ENCODE results near the gene TPI1. TPM values are rescaled to one million over a fixed set of nuclear protein-coding genes. Genes with fewer than 3 reads are reported as not detected.

The TPI1 gene
- total RNA-seq (ENCODE audit: low replicate concordance), result 1,121 and 1,519 TPM in 2 replicates

GRCh38 chr12:6867413-6868210 lies at the start of gene TPI1:
TSS of gene TPI1 (plus strand) at chr12:6867531. CDS start at chr12:6867567, 36 bp downstream.

GRCh38 chr12:6821591-6822425 lies 45.5 kb upstream of the TPI1 start, which contains the start of gene GPR162:
TSS of gene GPR162 (plus strand) at chr12:6821821. CDS start at chr12:6823899, 2,078 bp downstream.

GRCh38 chr12:6827982-6828780 lies 39.1 kb upstream of the TPI1 start, which contains the start of gene P3H3:
TSS of gene P3H3 (plus strand) at chr12:6828407. CDS start at chr12:6828441, 34 bp downstream.

DNA sequence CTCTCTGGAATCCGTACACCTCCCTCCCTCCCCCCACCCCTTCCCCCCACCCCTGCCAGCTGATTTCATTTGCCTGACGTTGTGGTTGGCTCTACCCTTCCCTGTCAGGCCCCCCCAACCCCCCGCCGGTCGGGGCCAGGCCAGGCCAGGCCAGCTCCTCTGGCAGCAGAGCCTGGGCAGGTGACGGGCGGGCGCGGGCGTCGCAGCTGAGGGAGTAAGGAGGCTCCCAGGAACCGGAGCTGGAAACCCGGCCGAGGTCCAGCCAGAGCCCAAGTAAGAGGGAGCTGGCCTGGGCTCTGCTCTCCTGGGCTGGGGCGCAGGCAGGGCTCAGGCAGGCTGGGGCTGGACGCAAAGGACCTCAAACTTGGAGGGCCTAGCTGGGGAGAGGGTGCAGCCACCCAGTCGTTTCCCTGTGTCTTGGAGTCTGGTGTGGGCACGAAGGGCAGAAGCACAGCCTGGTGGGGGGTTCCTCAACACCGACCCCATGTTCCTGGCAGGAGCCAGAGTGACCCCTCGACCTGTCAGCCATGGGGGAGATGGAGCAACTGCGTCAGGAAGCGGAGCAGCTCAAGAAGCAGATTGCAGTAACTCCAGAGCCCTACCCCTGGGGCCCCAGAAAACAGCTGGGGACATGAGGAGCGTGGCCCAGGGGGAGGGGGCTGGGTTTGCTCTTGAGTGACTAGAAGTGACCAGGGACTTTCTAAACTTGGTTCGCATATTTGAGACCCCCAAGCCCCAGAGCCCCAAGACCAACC lies 26.4 kb upstream of the TPI1 start, which contains the start of gene GNB3:
Gene GNB3 (plus strand): TSS at position 165 of the 755 bp plus-strand sequence. CDS start 363 bp downstream, at position 528.

GRCh38 chr12:6851153-6851920 lies 16.0 kb upstream of the TPI1 start, which contains the start of gene CDCA3:
TSS of gene CDCA3 (minus strand) at chr12:6851286. CDS start at chr12:6850952, 334 bp downstream.

GRCh38 chr12:6851921-6852650 lies 15.2 kb upstream of the TPI1 start, which contains the start of gene USP5:
TSS of gene USP5 (plus strand) at chr12:6852150. CDS start at chr12:6852180, 30 bp downstream.

DNA sequence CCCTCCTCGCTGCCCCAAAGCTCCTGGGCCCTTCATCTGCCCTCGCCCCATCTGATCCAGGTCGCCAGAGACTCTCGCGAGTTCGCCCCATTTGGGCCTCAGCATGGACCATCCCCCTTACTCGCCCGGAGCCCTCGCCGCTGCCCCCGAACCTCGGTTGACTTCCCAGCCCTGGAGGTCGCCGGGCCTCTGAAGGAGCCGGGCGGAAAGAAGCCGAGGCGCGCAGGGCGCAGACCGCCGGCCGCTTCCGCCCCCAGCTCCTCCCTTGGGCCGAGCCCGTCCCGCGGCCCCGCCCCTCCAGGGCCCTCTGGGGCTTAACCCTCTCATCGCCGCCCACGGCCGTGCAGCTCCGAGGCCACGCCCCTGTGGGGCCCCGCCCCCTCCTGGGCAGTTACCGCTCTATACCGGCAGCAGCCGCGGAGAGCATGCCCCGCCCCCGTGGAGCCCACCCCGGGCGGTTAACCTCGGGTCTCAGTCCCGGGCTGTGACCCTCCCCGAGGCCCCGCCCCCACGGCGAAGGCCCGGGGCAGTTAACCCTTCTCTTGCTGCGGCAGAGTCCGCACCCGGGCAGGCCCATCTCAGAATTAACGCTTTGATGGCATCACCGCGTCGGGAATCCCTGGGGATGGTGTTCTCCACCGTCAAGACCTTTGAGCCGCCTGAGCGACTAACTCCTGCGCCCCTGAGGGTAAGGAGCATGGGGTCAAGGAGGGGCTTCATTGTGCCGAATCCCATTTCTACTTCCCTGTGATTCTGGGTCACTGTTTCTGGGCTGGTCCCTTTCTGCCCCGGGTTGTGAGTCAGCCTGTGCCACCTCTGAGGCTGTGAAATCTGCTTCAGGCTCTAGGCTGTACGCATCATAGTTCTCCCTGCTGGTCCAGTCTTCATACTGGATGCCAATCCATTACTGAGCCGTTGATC lies 6.0 kb downstream of the TPI1 start, which contains the start of gene SPSB2:
Gene SPSB2 (minus strand): TSS at position 210 of the 921 bp plus-strand sequence. CDS start 402 bp downstream, outside the sequence.

DNA sequence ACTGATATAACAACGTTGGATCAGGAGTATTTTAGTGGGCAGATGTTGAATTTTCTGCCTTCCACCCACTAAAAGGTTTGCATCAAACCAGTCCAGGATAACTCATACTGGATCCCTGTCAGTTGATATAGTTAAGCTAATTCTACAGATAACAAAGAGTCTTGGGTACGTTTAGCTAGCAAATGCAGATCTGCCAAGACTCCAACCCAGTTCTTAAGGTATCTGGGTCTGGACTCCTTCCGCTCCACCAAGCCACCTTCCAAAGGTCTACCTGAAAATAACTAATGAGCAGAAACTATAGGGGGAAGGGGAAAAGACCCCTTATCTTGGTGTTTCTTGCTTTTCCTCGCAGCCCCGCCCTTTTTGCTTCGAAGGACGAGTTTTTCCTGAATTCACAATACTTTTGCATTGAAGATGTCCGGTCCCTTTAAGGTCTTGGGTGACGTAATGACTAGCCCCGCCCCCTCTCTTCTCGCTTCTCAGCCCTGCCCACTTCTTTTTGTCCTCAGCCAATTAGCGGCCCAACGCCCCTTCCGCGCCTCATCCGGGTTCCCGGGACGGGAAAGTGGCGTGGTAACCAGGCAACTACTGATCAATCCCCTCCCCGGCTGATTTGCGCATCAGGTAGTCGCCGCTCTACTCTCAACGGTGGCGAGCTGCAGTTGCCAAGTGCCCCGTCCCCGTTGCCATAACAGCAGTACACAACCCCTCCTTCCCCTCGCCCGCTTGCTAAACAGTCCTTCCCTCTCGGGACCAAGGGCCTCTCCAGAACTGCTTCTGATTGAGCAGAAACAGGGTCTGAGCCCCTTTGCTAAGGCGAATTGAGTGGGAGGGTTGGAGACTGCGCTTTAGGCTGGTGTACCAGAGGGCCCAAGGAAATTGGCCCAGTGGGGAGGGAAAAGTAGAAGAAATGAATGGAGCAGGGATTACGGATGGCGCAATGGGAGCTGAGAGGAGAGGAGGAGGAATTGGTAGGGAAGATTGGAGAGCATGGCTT lies 37.2 kb downstream of the TPI1 start, which contains the start of gene LRRC23:
Gene LRRC23 (plus strand): TSS at position 543 of the 997 bp plus-strand sequence. CDS start 812 bp downstream, outside the sequence.

GRCh38 chr12:6914246-6914946 lies 47.1 kb downstream of the TPI1 start, which contains the start of gene ENO2:
TSS of gene ENO2 (plus strand) at chr12:6914580. CDS start at chr12:6915833, 1,253 bp downstream.

Other genes starting within 250 kb of the TPI1 start
- gene LPAR5, start 231.6 kb upstream of the TPI1 start, total RNA-seq (ENCODE audit: low replicate concordance), result under 0.01 TPM in 1 of 2 replicates, not detected in the other
- 0.23 TPM in 1 of 2 replicates, not detected in the other for gene ACRBP, start 220.1 kb upstream of the TPI1 start, total RNA-seq (ENCODE audit: low replicate concordance)
- 22.7 and 27.0 TPM in 2 replicates for gene ING4, start 204.4 kb upstream of the TPI1 start, total RNA-seq (ENCODE audit: low replicate concordance)
- gene ZNF384, start 178.2 kb upstream of the TPI1 start, total RNA-seq (ENCODE audit: low replicate concordance), result 8.3 TPM in 2 replicates
- under 0.01 and 0.38 TPM in 2 replicates for gene PIANP, start 166.7 kb upstream of the TPI1 start, total RNA-seq (ENCODE audit: low replicate concordance)
- gene COPS7A, start 143.5 kb upstream of the TPI1 start, total RNA-seq (ENCODE audit: low replicate concordance), result 87.9 and 180 TPM in 2 replicates
- 66.7 and 158 TPM in 2 replicates for gene MLF2, start 114.4 kb upstream of the TPI1 start, total RNA-seq (ENCODE audit: low replicate concordance)
- 43.6 and 51.7 TPM in 2 replicates for gene PTMS, start 101.2 kb upstream of the TPI1 start, total RNA-seq (ENCODE audit: low replicate concordance)
- gene LAG3, start 95.0 kb upstream of the TPI1 start, total RNA-seq (ENCODE audit: low replicate concordance), result 0.15 TPM in 1 of 2 replicates, not detected in the other
- gene CD4, start 78.0 kb upstream of the TPI1 start, total RNA-seq (ENCODE audit: low replicate concordance), result 0.23 and 0.47 TPM in 2 replicates
- gene GPR162, start 45.7 kb upstream of the TPI1 start, total RNA-seq (ENCODE audit: low replicate concordance), result 1.3 and 4.3 TPM in 2 replicates
- 74.8 and 101 TPM in 2 replicates for gene P3H3, start 39.1 kb upstream of the TPI1 start, total RNA-seq (ENCODE audit: low replicate concordance)
- 1.7 and 1.8 TPM in 2 replicates for gene GNB3, start 26.6 kb upstream of the TPI1 start, total RNA-seq (ENCODE audit: low replicate concordance)
- gene CDCA3, start 16.2 kb upstream of the TPI1 start, total RNA-seq (ENCODE audit: low replicate concordance), result 0.59 and 4.4 TPM in 2 replicates
- gene USP5, start 15.4 kb upstream of the TPI1 start, total RNA-seq (ENCODE audit: low replicate concordance), result 82.5 and 88.9 TPM in 2 replicates
- 5.6 and 7.4 TPM in 2 replicates for gene SPSB2, start 5.8 kb downstream of the TPI1 start, total RNA-seq (ENCODE audit: low replicate concordance)
- gene LRRC23, start 37.3 kb downstream of the TPI1 start, total RNA-seq (ENCODE audit: low replicate concordance), result 10.6 and 15.7 TPM in 2 replicates
- 20.3 and 32.5 TPM in 2 replicates for gene ENO2, start 47.0 kb downstream of the TPI1 start, total RNA-seq (ENCODE audit: low replicate concordance)
- 4.0 and 6.4 TPM in 2 replicates for gene ATN1, start 60.4 kb downstream of the TPI1 start, total RNA-seq (ENCODE audit: low replicate concordance)
- not detected in 2 replicates for gene RNU7-1, start 76.3 kb downstream of the TPI1 start, total RNA-seq (ENCODE audit: low replicate concordance)
- 173 and 204 TPM in 2 replicates for gene C12orf57, start 76.5 kb downstream of the TPI1 start, total RNA-seq (ENCODE audit: low replicate concordance)
- 0.08 TPM in 1 of 2 replicates, not detected in the other for gene PTPN6, start 83.8 kb downstream of the TPI1 start, total RNA-seq (ENCODE audit: low replicate concordance)
- 101 and 164 TPM in 2 replicates for gene PHB2, start 103.1 kb downstream of the TPI1 start, total RNA-seq (ENCODE audit: low replicate concordance)
- 28.3 and 31.1 TPM in 2 replicates for gene EMG1, start 103.4 kb downstream of the TPI1 start, total RNA-seq (ENCODE audit: low replicate concordance)
- gene LPCAT3, start 150.9 kb downstream of the TPI1 start, total RNA-seq (ENCODE audit: low replicate concordance), result 9.6 and 12.8 TPM in 2 replicates
- 107 and 737 TPM in 2 replicates for gene C1S, start 193.2 kb downstream of the TPI1 start, total RNA-seq (ENCODE audit: low replicate concordance)
- 82.7 and 516 TPM in 2 replicates for gene C1R, start 224.9 kb downstream of the TPI1 start, total RNA-seq (ENCODE audit: low replicate concordance)
- gene C1RL, start 241.7 kb downstream of the TPI1 start, total RNA-seq (ENCODE audit: low replicate concordance), result 26.6 and 35.3 TPM in 2 replicates